H9 (cell line): ENCODE data around the gene C16orf89. TPM values are rescaled to one million over a fixed set of nuclear protein-coding genes. Genes with fewer than 3 reads are reported as not detected.

ENCODE experiments used
- DNase-seq: peaks from one replicate; pipeline ENCODE4 v3.0.0-alpha.2; 2017
- H2AFZ ChIP-seq: one replicate; pipeline ENCODE4 v1.6.1; 2013; ENCODE audit warnings: mild to moderate bottlenecking, low read length, control low read depth, moderate library complexity
- H2AK5ac ChIP-seq: 2 replicates; pipeline ENCODE4 v1.6.1; 2013; ENCODE audit warnings: low read length, control low read depth, mixed read lengths; ENCODE audit not compliant: insufficient read length
- H2BK120ac ChIP-seq: one replicate; pipeline ENCODE4 v1.6.1; 2013; ENCODE audit warnings: low read depth, mild to moderate bottlenecking, low read length, control low read depth, inconsistent platforms; ENCODE audit not compliant: poor library complexity, severe bottlenecking
- H2BK12ac ChIP-seq: 2 replicates; pipeline ENCODE4 v1.6.1; 2013; ENCODE audit warnings: low read length, control low read depth, mixed read lengths, low read depth; ENCODE audit not compliant: insufficient read length
- H2BK15ac ChIP-seq: 2 replicates; pipeline ENCODE4 v1.6.1; 2013; ENCODE audit warnings: low read depth, low read length, control low read depth
- H2BK20ac ChIP-seq: one replicate; pipeline ENCODE4 v1.6.1; 2013; ENCODE audit warnings: low read depth, mild to moderate bottlenecking, low read length, control low read depth, inconsistent platforms; ENCODE audit not compliant: poor library complexity, severe bottlenecking
- H2BK5ac ChIP-seq: 2 replicates; pipeline ENCODE4 v1.6.1; 2013; ENCODE audit warnings: low read length, control low read depth, mixed read lengths; ENCODE audit not compliant: insufficient read length
- H3K14ac ChIP-seq: 2 replicates; pipeline ENCODE4 v1.6.1; 2013; ENCODE audit warnings: low read length, control low read depth; ENCODE audit not compliant: insufficient read depth
- H3K18ac ChIP-seq: 2 replicates; pipeline ENCODE4 v1.6.1; 2013; ENCODE audit warnings: low read depth, mild to moderate bottlenecking, mixed read lengths, low read length, control low read depth; ENCODE audit not compliant: insufficient read length
- H3K23ac ChIP-seq: 2 replicates; pipeline ENCODE4 v1.6.1; 2013; ENCODE audit warnings: low read length, control low read depth, mixed read lengths, low read depth; ENCODE audit not compliant: insufficient read length
- H3K23me2 ChIP-seq: 2 replicates; pipeline ENCODE4 v1.6.1; 2013; ENCODE audit warnings: low read depth, mild to moderate bottlenecking, mixed read lengths, low read length, control low read depth; ENCODE audit not compliant: insufficient read length, poor library complexity, severe bottlenecking
- H3K27ac ChIP-seq: 2 replicates; pipeline ENCODE4 v1.5.1; 2013; ENCODE audit warnings: low read length, control low read depth, mixed read lengths, low read depth; ENCODE audit not compliant: insufficient read length
- H3K27me3 ChIP-seq: 2 replicates; pipeline ENCODE4 v1.6.1; 2013; ENCODE audit warnings: low read length, control low read depth, inconsistent platforms; ENCODE audit not compliant: insufficient read depth
- H3K4ac ChIP-seq: 2 replicates; pipeline ENCODE4 v1.6.1; 2013; ENCODE audit warnings: low read depth, mild to moderate bottlenecking, control low read depth, inconsistent platforms, low read length, moderate library complexity
- H3K4me1 ChIP-seq: 2 replicates; pipeline ENCODE4 v1.6.1; 2013; ENCODE audit warnings: low read length, control low read depth, inconsistent platforms; ENCODE audit not compliant: insufficient read depth
- H3K4me2 ChIP-seq: 2 replicates; pipeline ENCODE4 v1.6.1; 2013; ENCODE audit warnings: low read length, control low read depth, mixed read lengths; ENCODE audit not compliant: insufficient read length, insufficient read depth
- H3K56ac ChIP-seq: 2 replicates; pipeline ENCODE4 v1.6.1; 2013; ENCODE audit warnings: low read depth, mild to moderate bottlenecking, mixed read lengths, low read length, control low read depth; ENCODE audit not compliant: insufficient read length
- H3K79me1 ChIP-seq: 2 replicates; pipeline ENCODE4 v1.6.1; 2013; ENCODE audit warnings: low read depth, mild to moderate bottlenecking, moderate library complexity, low read length, control low read depth, inconsistent platforms; ENCODE audit not compliant: insufficient read depth, poor library complexity, severe bottlenecking
- H3K79me2 ChIP-seq: 2 replicates; pipeline ENCODE4 v1.6.1; 2013; ENCODE audit warnings: low read length, control low read depth, inconsistent platforms; ENCODE audit not compliant: insufficient read depth
- H3K9ac ChIP-seq: 2 replicates; pipeline ENCODE4 v1.6.1; 2013; ENCODE audit warnings: low read length, control low read depth, mixed read lengths; ENCODE audit not compliant: insufficient read length; ENCODE audit errors: extremely low read depth
- H3K9me3 ChIP-seq: one replicate; pipeline ENCODE4 v1.6.1; 2013; ENCODE audit warnings: low read depth, low read length, inconsistent platforms; ENCODE audit not compliant: control insufficient read depth
- H3T11ph ChIP-seq: one replicate; pipeline ENCODE4 v1.6.1; 2013; ENCODE audit warnings: mild to moderate bottlenecking, low read length, control low read depth, inconsistent platforms
- H4K20me1 ChIP-seq: one replicate; pipeline ENCODE4 v1.6.1; 2013; ENCODE audit not compliant: control insufficient read depth, insufficient read length, insufficient read depth
- H4K5ac ChIP-seq: 2 replicates; pipeline ENCODE4 v1.6.1; 2013; ENCODE audit warnings: low read depth, mild to moderate bottlenecking, mixed read lengths, low read length, control low read depth; ENCODE audit not compliant: insufficient read length
- H4K8ac ChIP-seq: replicated peaks from 2 replicates; pipeline ENCODE4 v1.6.1; 2013; ENCODE audit warnings: low read length, control low read depth, mixed read lengths, low read depth; ENCODE audit not compliant: insufficient read length
- H4K91ac ChIP-seq: 2 replicates; pipeline ENCODE4 v1.6.1; 2013; ENCODE audit warnings: low read depth, mild to moderate bottlenecking, moderate library complexity, mixed read lengths, low read length, control low read depth; ENCODE audit not compliant: insufficient read length
- H3K27ac Mint-ChIP-seq, 3 experiments: 2 replicates in 2 of 3; 3 replicates in 1 of 3; pipeline ENCODE4 v1.8.0; 2020 to 2021; ENCODE audit warnings: mixed read lengths in 3 of 3, mild to moderate bottlenecking in 1 of 3, moderate library complexity in 1 of 3
- H3K27me3 Mint-ChIP-seq: 2 replicates; pipeline ENCODE4 v1.8.0; 2021; ENCODE audit warnings: low read depth, mild to moderate bottlenecking, moderate library complexity, mixed read lengths
- H3K36me3 Mint-ChIP-seq, 3 experiments: 2 replicates in 2 of 3; 3 replicates in 1 of 3; pipeline ENCODE4 v1.8.0; 2020 to 2021; ENCODE audit warnings: low read depth in 3 of 3, mixed read lengths in 3 of 3; ENCODE audit not compliant: insufficient read depth in 1 of 3
- H3K4me1 Mint-ChIP-seq, 2 experiments: 2 replicates each; pipeline ENCODE4 v1.8.0; 2020; ENCODE audit warnings: mixed read lengths in 2 of 2
- H3K4me3 Mint-ChIP-seq, 2 experiments: 2 replicates in 1 of 2; 3 replicates in 1 of 2; pipeline ENCODE4 v1.8.0; 2020 to 2021; ENCODE audit warnings: mild to moderate bottlenecking in 2 of 2, mixed read lengths in 2 of 2, moderate library complexity in 1 of 2
- H3K9me3 Mint-ChIP-seq, 2 experiments: 2 replicates in 1 of 2; 3 replicates in 1 of 2; pipeline ENCODE4 v1.8.0; 2020; ENCODE audit warnings: mild to moderate bottlenecking in 2 of 2, mixed read lengths in 2 of 2, moderate library complexity in 1 of 2
- CTCF ChIP-seq: fragments of 200-600 bp; sonication (generic); conservative IDR thresholded peaks from 3 replicates; pipeline ENCODE4 v1.8.0; 2021; ENCODE audit warnings: antibody characterized with exemption, mild to moderate bottlenecking
- WGBS: extraction: QIAGEN DNeasy Blood & Tissue Kit; methylation state at CpG from one replicate; pipeline ENCODE4 v1.1.7; 2013; ENCODE audit warnings: missing lambda C conversion rate, low lambda C conversion rate, mixed read lengths; ENCODE audit not compliant: insufficient read length; ENCODE audit errors: extremely low coverage; 5-methylcytosine and 5-hydroxymethylcytosine counted together
- total RNA-seq: library from RNA; stranded (reverse); gene quantifications from 2 replicates; pipeline ENCODE4 v1.2.1, GENCODE V29; 2021

The C16orf89 gene
- total RNA-seq, 1 experiment from 2014 or later: 2.5 TPM

- H2BK15ac ChIP-seq: 0 out of 2 replicates have a peak overlapping the region, but pooled peaks have one; percentile 29
- Mint-ChIP-seq H3K4me1 (peaks cover 7 to 14% of the 10 kb centered on the region in 2 experiments), H3K4me3 (no peak overlapping the region), H3K36me3 (no peaks in the 10 kb centered on the region), H3K27me3 (peaks cover 19% of the 10 kb centered on the region), H3K9me3 (no peaks in the 10 kb centered on the region; a peak in 1 of 5 replicates), H3K27ac (no peak overlapping the region)
- H2BK20ac ChIP-seq: no peak overlapping the region
- no peak overlapping the region for H2AK5ac ChIP-seq
- no peak overlapping the region for H4K5ac ChIP-seq
- no peaks in the 10 kb centered on the region for H3K4me1 ChIP-seq
- no peak overlapping the region for H3K56ac ChIP-seq
- no peak for TF ChIP-seq CTCF
- no peak overlapping the region for H4K8ac ChIP-seq
- no peak overlapping the region for H3K18ac ChIP-seq
- H3K14ac ChIP-seq: no peak overlapping the region
- WGBS: no CpG with 5 or more reads among the region's 15 CpGs
- no peaks in the 10 kb centered on the region for H3K9me3 ChIP-seq
- no peak overlapping the region for H2BK5ac ChIP-seq
- H3K79me1 ChIP-seq: no peaks in the 10 kb centered on the region
- H3T11ph ChIP-seq: no peak overlapping the region
- DNase-seq: no peak
- H4K91ac ChIP-seq: no peak overlapping the region
- no peak overlapping the region for H3K27ac ChIP-seq
- H3K27me3 ChIP-seq: no peaks in the 10 kb centered on the region; the same call in 1 of the 2 replicates
- no peak overlapping the region for H3K4me2 ChIP-seq
- no peaks in the 10 kb centered on the region for H3K79me2 ChIP-seq
- no peak overlapping the region for H3K9ac ChIP-seq
- no peaks in the 10 kb centered on the region for H3K23me2 ChIP-seq
- no peak overlapping the region for H3K4ac ChIP-seq
- no peak overlapping the region for H2BK12ac ChIP-seq
- no peak overlapping the region for H2BK120ac ChIP-seq
- no peak overlapping the region for H3K23ac ChIP-seq
- no peak overlapping the region for H2AFZ ChIP-seq
- no peaks in the 10 kb centered on the region for H4K20me1 ChIP-seq
Measured at GRCh38 chr16:5020551-5020950, 45.2 kb downstream of the C16orf89 start.
